K562 (cell line): ENCODE results near the gene GTF3C1. TPM values are rescaled to one million over a fixed set of nuclear protein-coding genes. Genes with fewer than 3 reads are reported as not detected.

Experiments
- HDAC2 ChIP-seq: fragments of 450-650 bp; IDR thresholded peaks from 2 replicates; pipeline ENCODE4 v1.6.1; 2016; ENCODE audit warnings: mild to moderate bottlenecking
- HIVEP1 ChIP-seq: fragments of 250-450 bp; sonication (Bioruptor Pico); IDR thresholded peaks from 2 replicates; pipeline ENCODE4 v1.4.0; 2020; ENCODE audit warnings: mild to moderate bottlenecking
- HNRNPK ChIP-seq: fragments of 200-400 bp; formaldehyde crosslinking; IDR thresholded peaks from one replicate; pipeline ENCODE4 v1.6.1; 2018; ENCODE audit warnings: mild to moderate bottlenecking, low read depth, low read length; ENCODE audit not compliant: poor library complexity, severe bottlenecking
- STAT5A ChIP-seq: IDR thresholded peaks from 2 replicates; pipeline ENCODE4 v1.6.1; 2012; ENCODE audit warnings: low read length, inconsistent platforms, borderline replicate concordance
- TEAD1 ChIP-seq, 2 experiments: fragments of 450-650 bp in 1 of 2; sonication (generic) in 1 of 2; formaldehyde crosslinking; IDR thresholded peaks; 2 replicates each; pipeline versions ENCODE4 v1.4.0 to v1.8.0; 2020 to 2022; ENCODE audit warnings: mild to moderate bottlenecking in 2 of 2, missing genetic modification reagents in 1 of 2
- U2AF1 ChIP-seq: fragments of 200-400 bp; formaldehyde crosslinking; optimal IDR thresholded peaks from 2 replicates; pipeline ENCODE3; 2017; ENCODE audit warnings: mild to moderate bottlenecking, low read depth, low read length, moderate library complexity
- polyA plus RNA-seq, 8 experiments: library from polyadenylated mRNA; depleted of rRNA in 4 of 8; stranded (reverse) in 5 of 8; unstranded in 3 of 8; fragments of >200 nt; fragmentation: Nextera tagmentation in 2 of 8; fragmentation: Illumina TruSeq in 1 of 8; extraction: Ambion mirVana in 2 of 8; extraction: Trizol in 1 of 8; gene quantifications; 2 replicates each; pipeline versions ENCODE4 v1.2.1 to v1.2.3, GENCODE V29; 2011 to 2014; ENCODE audit warnings: inconsistent platforms in 1 of 8, missing spikeins in 1 of 8
- total RNA-seq, 7 experiments: library from RNA; depleted of rRNA in 6 of 7; stranded (reverse); fragments of >200 nt in 6 of 7; fragmentation: Illumina TruSeq in 2 of 7; extraction: Trizol in 2 of 7; gene quantifications; 2 replicates each; pipeline versions ENCODE4 v1.2.1 to v1.2.3, GENCODE V29; 2011 to 2021; ENCODE audit warnings: low replicate concordance in 1 of 7
- TF ChIP-seq, protein P1 (sequence below): sonication (generic); formaldehyde crosslinking; IDR thresholded peaks from 2 replicates; pipeline ENCODE4 v1.8.0; 2022; ENCODE audit warnings: missing genetic modification reagents, mild to moderate bottlenecking, borderline replicate concordance
- TF ChIP-seq, protein P2 (sequence below): IDR thresholded peaks from 2 replicates; pipeline ENCODE4 v1.6.1; 2012; ENCODE audit warnings: low read depth, low read length, improper control_type of control experiment, borderline replicate concordance
- TF ChIP-seq, protein P3 (sequence below): fragments of 450-650 bp; formaldehyde crosslinking; IDR thresholded peaks from 2 replicates; pipeline ENCODE4 v1.4.0; 2020; ENCODE audit warnings: mild to moderate bottlenecking, mixed read lengths
- TF ChIP-seq, protein P4 (sequence below): fragments of 200-600 bp; sonication (generic); IDR thresholded peaks from one replicate; pipeline ENCODE4 v1.6.1; 2012; ENCODE audit warnings: mild to moderate bottlenecking, low read depth, low read length, inconsistent platforms

The GTF3C1 gene
- total and polyA plus RNA-seq, 9 of the 15 experiments (the other 6 are each of a cell fraction or from before 2014, with no cell fraction given) = 0.72 to 63.6 (median 30.9) TPM

DNA sequence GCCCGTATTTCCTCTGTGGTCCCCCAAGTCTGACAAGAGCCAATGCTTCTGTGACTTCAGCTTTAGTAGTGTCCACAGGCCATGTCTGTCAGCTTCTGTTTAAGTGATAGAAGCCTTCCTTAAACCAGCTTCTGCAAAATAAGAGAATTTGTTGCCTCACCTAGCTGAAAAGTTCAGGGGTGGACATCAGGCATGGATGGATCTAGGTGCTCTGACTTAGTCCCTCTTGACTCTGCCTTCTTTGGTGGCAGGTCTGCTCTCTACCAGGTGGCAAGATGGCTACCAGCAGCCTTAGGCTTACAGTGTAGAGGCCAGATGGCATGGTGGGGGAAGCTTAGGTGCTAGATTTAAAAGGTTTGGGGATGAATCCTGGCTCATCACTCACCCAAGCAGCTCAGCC lies 33.9 kb upstream of the GTF3C1 start (continued):
- TF ChIP-seq, protein P1, sequence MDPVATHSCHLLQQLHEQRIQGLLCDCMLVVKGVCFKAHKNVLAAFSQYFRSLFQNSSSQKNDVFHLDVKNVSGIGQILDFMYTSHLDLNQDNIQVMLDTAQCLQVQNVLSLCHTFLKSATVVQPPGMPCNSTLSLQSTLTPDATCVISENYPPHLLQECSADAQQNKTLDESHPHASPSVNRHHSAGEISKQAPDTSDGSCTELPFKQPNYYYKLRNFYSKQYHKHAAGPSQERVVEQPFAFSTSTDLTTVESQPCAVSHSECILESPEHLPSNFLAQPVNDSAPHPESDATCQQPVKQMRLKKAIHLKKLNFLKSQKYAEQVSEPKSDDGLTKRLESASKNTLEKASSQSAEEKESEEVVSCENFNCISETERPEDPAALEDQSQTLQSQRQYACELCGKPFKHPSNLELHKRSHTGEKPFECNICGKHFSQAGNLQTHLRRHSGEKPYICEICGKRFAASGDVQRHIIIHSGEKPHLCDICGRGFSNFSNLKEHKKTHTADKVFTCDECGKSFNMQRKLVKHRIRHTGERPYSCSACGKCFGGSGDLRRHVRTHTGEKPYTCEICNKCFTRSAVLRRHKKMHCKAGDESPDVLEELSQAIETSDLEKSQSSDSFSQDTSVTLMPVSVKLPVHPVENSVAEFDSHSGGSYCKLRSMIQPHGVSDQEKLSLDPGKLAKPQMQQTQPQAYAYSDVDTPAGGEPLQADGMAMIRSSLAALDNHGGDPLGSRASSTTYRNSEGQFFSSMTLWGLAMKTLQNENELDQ (CRISPR knock-in tag) = no peak
- TF ChIP-seq, protein P2, sequence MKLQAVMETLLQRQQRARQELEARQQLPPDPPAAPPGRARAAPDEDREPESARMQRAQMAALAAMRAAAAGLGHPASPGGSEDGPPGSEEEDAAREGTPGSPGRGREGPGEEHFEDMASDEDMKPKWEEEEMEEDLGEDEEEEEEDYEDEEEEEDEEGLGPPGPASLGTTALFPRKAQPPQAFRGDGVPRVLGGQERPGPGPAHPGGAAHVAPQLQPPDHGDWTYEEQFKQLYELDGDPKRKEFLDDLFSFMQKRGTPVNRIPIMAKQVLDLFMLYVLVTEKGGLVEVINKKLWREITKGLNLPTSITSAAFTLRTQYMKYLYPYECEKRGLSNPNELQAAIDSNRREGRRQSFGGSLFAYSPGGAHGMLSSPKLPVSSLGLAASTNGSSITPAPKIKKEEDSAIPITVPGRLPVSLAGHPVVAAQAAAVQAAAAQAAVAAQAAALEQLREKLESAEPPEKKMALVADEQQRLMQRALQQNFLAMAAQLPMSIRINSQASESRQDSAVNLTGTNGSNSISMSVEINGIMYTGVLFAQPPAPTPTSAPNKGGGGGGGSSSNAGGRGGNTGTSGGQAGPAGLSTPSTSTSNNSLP = no peak
- TF ChIP-seq HNRNPK (no peak), STAT5A (no peak), HIVEP1 (CRISPR knock-in tag) (no peak), TEAD1 (CRISPR knock-in tag; IDR thresholded peaks at IDR 0.05) (no peak), HDAC2 (no peak), U2AF1 (no peak)
- TF ChIP-seq, protein P3, sequence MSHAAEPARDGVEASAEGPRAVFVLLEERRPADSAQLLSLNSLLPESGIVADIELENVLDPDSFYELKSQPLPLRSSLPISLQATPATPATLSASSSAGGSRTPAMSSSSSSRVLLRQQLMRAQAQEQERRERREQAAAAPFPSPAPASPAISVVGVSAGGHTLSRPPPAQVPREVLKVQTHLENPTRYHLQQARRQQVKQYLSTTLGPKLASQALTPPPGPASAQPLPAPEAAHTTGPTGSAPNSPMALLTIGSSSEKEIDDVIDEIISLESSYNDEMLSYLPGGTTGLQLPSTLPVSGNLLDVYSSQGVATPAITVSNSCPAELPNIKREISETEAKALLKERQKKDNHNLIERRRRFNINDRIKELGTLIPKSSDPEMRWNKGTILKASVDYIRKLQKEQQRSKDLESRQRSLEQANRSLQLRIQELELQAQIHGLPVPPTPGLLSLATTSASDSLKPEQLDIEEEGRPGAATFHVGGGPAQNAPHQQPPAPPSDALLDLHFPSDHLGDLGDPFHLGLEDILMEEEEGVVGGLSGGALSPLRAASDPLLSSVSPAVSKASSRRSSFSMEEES (CRISPR knock-in tag) = no peak
- TF ChIP-seq, protein P4, sequence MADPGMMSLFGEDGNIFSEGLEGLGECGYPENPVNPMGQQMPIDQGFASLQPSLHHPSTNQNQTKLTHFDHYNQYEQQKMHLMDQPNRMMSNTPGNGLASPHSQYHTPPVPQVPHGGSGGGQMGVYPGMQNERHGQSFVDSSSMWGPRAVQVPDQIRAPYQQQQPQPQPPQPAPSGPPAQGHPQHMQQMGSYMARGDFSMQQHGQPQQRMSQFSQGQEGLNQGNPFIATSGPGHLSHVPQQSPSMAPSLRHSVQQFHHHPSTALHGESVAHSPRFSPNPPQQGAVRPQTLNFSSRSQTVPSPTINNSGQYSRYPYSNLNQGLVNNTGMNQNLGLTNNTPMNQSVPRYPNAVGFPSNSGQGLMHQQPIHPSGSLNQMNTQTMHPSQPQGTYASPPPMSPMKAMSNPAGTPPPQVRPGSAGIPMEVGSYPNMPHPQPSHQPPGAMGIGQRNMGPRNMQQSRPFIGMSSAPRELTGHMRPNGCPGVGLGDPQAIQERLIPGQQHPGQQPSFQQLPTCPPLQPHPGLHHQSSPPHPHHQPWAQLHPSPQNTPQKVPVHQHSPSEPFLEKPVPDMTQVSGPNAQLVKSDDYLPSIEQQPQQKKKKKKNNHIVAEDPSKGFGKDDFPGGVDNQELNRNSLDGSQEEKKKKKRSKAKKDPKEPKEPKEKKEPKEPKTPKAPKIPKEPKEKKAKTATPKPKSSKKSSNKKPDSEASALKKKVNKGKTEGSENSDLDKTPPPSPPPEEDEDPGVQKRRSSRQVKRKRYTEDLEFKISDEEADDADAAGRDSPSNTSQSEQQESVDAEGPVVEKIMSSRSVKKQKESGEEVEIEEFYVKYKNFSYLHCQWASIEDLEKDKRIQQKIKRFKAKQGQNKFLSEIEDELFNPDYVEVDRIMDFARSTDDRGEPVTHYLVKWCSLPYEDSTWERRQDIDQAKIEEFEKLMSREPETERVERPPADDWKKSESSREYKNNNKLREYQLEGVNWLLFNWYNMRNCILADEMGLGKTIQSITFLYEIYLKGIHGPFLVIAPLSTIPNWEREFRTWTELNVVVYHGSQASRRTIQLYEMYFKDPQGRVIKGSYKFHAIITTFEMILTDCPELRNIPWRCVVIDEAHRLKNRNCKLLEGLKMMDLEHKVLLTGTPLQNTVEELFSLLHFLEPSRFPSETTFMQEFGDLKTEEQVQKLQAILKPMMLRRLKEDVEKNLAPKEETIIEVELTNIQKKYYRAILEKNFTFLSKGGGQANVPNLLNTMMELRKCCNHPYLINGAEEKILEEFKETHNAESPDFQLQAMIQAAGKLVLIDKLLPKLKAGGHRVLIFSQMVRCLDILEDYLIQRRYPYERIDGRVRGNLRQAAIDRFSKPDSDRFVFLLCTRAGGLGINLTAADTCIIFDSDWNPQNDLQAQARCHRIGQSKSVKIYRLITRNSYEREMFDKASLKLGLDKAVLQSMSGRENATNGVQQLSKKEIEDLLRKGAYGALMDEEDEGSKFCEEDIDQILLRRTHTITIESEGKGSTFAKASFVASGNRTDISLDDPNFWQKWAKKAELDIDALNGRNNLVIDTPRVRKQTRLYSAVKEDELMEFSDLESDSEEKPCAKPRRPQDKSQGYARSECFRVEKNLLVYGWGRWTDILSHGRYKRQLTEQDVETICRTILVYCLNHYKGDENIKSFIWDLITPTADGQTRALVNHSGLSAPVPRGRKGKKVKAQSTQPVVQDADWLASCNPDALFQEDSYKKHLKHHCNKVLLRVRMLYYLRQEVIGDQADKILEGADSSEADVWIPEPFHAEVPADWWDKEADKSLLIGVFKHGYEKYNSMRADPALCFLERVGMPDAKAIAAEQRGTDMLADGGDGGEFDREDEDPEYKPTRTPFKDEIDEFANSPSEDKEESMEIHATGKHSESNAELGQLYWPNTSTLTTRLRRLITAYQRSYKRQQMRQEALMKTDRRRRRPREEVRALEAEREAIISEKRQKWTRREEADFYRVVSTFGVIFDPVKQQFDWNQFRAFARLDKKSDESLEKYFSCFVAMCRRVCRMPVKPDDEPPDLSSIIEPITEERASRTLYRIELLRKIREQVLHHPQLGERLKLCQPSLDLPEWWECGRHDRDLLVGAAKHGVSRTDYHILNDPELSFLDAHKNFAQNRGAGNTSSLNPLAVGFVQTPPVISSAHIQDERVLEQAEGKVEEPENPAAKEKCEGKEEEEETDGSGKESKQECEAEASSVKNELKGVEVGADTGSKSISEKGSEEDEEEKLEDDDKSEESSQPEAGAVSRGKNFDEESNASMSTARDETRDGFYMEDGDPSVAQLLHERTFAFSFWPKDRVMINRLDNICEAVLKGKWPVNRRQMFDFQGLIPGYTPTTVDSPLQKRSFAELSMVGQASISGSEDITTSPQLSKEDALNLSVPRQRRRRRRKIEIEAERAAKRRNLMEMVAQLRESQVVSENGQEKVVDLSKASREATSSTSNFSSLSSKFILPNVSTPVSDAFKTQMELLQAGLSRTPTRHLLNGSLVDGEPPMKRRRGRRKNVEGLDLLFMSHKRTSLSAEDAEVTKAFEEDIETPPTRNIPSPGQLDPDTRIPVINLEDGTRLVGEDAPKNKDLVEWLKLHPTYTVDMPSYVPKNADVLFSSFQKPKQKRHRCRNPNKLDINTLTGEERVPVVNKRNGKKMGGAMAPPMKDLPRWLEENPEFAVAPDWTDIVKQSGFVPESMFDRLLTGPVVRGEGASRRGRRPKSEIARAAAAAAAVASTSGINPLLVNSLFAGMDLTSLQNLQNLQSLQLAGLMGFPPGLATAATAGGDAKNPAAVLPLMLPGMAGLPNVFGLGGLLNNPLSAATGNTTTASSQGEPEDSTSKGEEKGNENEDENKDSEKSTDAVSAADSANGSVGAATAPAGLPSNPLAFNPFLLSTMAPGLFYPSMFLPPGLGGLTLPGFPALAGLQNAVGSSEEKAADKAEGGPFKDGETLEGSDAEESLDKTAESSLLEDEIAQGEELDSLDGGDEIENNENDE = no peak
- TF ChIP-seq, all 486 proteins: peak for 0
